CD14-positive monocyte (primary cell): ENCODE results near the gene GSTCD. TPM values are rescaled to one million over a fixed set of nuclear protein-coding genes. Genes with fewer than 3 reads are reported as not detected.

ENCODE experiments used
- DNase-seq, 3 donors: peaks; one replicate each; pipeline ENCODE4 v3.0.0-alpha.2; 2011 to 2022
- H2AFZ ChIP-seq: 2 replicates; pipeline ENCODE4 v1.6.0; 2012; ENCODE audit warnings: mild to moderate bottlenecking, low read depth, low read length, inconsistent platforms; ENCODE audit not compliant: insufficient read depth, poor library complexity, severe bottlenecking
- H3K27ac ChIP-seq, 2 donors: 1 replicate in 1 of 2; 2 replicates in 1 of 2; pipeline ENCODE4 v1.5.1; 2012 to 2013; ENCODE audit warnings: low read length in 2 of 2, control low read depth in 1 of 2, inconsistent platforms in 1 of 2, low read depth in 1 of 2, mild to moderate bottlenecking in 1 of 2
- H3K27me3 ChIP-seq, 2 donors: one replicate each; pipeline versions ENCODE4 v1.6.0 to v1.6.1; 2011 to 2013; ENCODE audit warnings: low read length in 2 of 2; ENCODE audit not compliant: control insufficient read depth in 2 of 2, insufficient read depth in 2 of 2
- H3K36me3 ChIP-seq, 2 donors: replicated peaks in 1 of 2; 1 replicate in 1 of 2; 2 replicates in 1 of 2; pipeline versions ENCODE4 v1.5.1 to v1.6.1; 2012 to 2013; ENCODE audit warnings: low read length in 2 of 2, control low read depth in 1 of 2, inconsistent platforms in 1 of 2, mild to moderate bottlenecking in 1 of 2; ENCODE audit not compliant: insufficient read depth in 2 of 2, control insufficient read depth in 1 of 2
- H3K4me1 ChIP-seq, 2 donors: 1 replicate in 1 of 2; 2 replicates in 1 of 2; pipeline versions ENCODE4 v1.5.1 to v1.6.1; 2012 to 2013; ENCODE audit warnings: low read length in 2 of 2, control low read depth in 1 of 2, inconsistent platforms in 1 of 2, mild to moderate bottlenecking in 1 of 2, moderate library complexity in 1 of 2; ENCODE audit not compliant: insufficient read depth in 2 of 2, control insufficient read depth in 1 of 2
- H3K4me2 ChIP-seq: replicated peaks from 2 replicates; pipeline ENCODE3; 2012; ENCODE audit warnings: low read length, moderate library complexity, mild to moderate bottlenecking; ENCODE audit not compliant: poor library complexity, severe bottlenecking; ENCODE audit errors: extremely low read depth
- H3K4me3 ChIP-seq, 3 experiments: fragments of 200-600 bp in 1 of 3; sonication (generic) in 1 of 3; replicated peaks in 1 of 3; 1 replicate in 2 of 3; 2 replicates in 1 of 3; pipeline ENCODE4 v1.5.1; 2011 to 2013; ENCODE audit warnings: low read length in 3 of 3, mild to moderate bottlenecking in 3 of 3, control low read depth in 2 of 3, low read depth in 2 of 3, inconsistent platforms in 1 of 3, moderate library complexity in 1 of 3
- H3K79me2 ChIP-seq: 2 replicates; pipeline ENCODE4 v1.6.0; 2012; ENCODE audit warnings: mild to moderate bottlenecking, control low read depth, inconsistent platforms, low read length, moderate library complexity; ENCODE audit not compliant: insufficient read depth
- H3K9ac ChIP-seq: 2 replicates; pipeline ENCODE4 v1.6.0; 2017; ENCODE audit warnings: low read length, mild to moderate bottlenecking; ENCODE audit not compliant: insufficient read depth, poor library complexity, severe bottlenecking
- H3K9me3 ChIP-seq, 2 donors: replicated peaks in 1 of 2; 1 replicate in 1 of 2; 2 replicates in 1 of 2; pipeline versions ENCODE4 v1.5.1 to v1.6.1; 2012 to 2013; ENCODE audit warnings: low read length in 2 of 2, control low read depth in 1 of 2; ENCODE audit not compliant: control insufficient read depth in 1 of 2, insufficient read depth in 1 of 2
- H4K20me1 ChIP-seq: 2 replicates; pipeline ENCODE4 v1.6.0; 2012; ENCODE audit warnings: mild to moderate bottlenecking, low read length, control low read depth, moderate library complexity; ENCODE audit not compliant: insufficient read depth
- H3K27ac Mint-ChIP-seq, 7 donors: one replicate each; pipeline ENCODE4 v1.8.0; 2020; ENCODE audit warnings: mild to moderate bottlenecking in 7 of 7, mixed read lengths in 7 of 7, moderate library complexity in 6 of 7, inconsistent platforms in 2 of 7
- H3K27me3 Mint-ChIP-seq, 3 donors: one replicate each; pipeline ENCODE4 v1.8.0; 2021 to 2022; ENCODE audit warnings: low read depth in 3 of 3, mild to moderate bottlenecking in 3 of 3, mixed read lengths in 3 of 3, moderate library complexity in 3 of 3, inconsistent platforms in 1 of 3
- H3K36me3 Mint-ChIP-seq, 2 donors: one replicate each; pipeline ENCODE4 v1.8.0; 2020; ENCODE audit warnings: mixed read lengths in 2 of 2, inconsistent platforms in 1 of 2, mild to moderate bottlenecking in 1 of 2
- H3K4me1 Mint-ChIP-seq: one replicate; pipeline ENCODE4 v1.8.0; 2020; ENCODE audit warnings: mild to moderate bottlenecking, mixed read lengths
- H3K4me3 Mint-ChIP-seq, 2 donors: one replicate each; pipeline ENCODE4 v1.8.0; 2020; ENCODE audit warnings: mild to moderate bottlenecking in 2 of 2, mixed read lengths in 2 of 2, moderate library complexity in 1 of 2
- H3K9me3 Mint-ChIP-seq, 7 donors: one replicate each; pipeline ENCODE4 v1.8.0; 2020 to 2022; ENCODE audit warnings: mixed read lengths in 7 of 7, mild to moderate bottlenecking in 6 of 7, moderate library complexity in 6 of 7, inconsistent platforms in 2 of 7
- WGBS: methylation state at CpG from one replicate; pipeline ENCODE4 v1.1.5; 2013; ENCODE audit warnings: missing lambda C conversion rate; ENCODE audit not compliant: insufficient coverage; 5-methylcytosine and 5-hydroxymethylcytosine counted together
- intact Hi-C, 2 donors: fragments of 100-400 bp; cut with micrococcal nuclease; formaldehyde crosslinking; loops; one replicate each; pipeline versions ENCODE4 v1.15.0 to v1.15.1; 2023
- polyA plus RNA-seq, 3 donors: library from polyadenylated mRNA; depleted of rRNA in 1 of 3; unstranded in 2 of 3; stranded (reverse) in 1 of 3; fragments of 300-500 nt in 2 of 3; fragments of >200 nt in 1 of 3; fragmentation: Illumina TruSeq in 2 of 3; gene quantifications; 1 replicate in 2 of 3; 2 replicates in 1 of 3; pipeline ENCODE4 v1.2.3, GENCODE V29; 2012 to 2021
- TF ChIP-seq, protein P1 (sequence below): fragments of 200-600 bp; IDR thresholded peaks from one replicate; pipeline ENCODE4 v1.8.0; 2022; ENCODE audit warnings: antibody characterized with exemption, mild to moderate bottlenecking

GSTCD gene
- polyA plus RNA-seq, 3 donors: 0.93 to 1.5 (median 1.2) TPM

GRCh38 chr4:105674011-105674410 lies 34.6 kb upstream of the GSTCD start:
- Mint-ChIP-seq H3K4me1 (no peaks in the 10 kb centered on the region), H3K27me3 (peaks cover 0 to 2% (median 1%) of the 10 kb centered on the region in 3 donors), H3K27ac (no peak overlapping the region), H3K4me3 (no peak overlapping the region), H3K9me3 (peaks cover 0 to 4% (median 0%) of the 10 kb centered on the region in 7 donors), H3K36me3 (no peaks in the 10 kb centered on the region)
- no peak for DNase-seq
- TF ChIP-seq, protein P1, sequence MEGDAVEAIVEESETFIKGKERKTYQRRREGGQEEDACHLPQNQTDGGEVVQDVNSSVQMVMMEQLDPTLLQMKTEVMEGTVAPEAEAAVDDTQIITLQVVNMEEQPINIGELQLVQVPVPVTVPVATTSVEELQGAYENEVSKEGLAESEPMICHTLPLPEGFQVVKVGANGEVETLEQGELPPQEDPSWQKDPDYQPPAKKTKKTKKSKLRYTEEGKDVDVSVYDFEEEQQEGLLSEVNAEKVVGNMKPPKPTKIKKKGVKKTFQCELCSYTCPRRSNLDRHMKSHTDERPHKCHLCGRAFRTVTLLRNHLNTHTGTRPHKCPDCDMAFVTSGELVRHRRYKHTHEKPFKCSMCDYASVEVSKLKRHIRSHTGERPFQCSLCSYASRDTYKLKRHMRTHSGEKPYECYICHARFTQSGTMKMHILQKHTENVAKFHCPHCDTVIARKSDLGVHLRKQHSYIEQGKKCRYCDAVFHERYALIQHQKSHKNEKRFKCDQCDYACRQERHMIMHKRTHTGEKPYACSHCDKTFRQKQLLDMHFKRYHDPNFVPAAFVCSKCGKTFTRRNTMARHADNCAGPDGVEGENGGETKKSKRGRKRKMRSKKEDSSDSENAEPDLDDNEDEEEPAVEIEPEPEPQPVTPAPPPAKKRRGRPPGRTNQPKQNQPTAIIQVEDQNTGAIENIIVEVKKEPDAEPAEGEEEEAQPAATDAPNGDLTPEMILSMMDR: no peak
- H3K79me2 ChIP-seq: no peaks in the 10 kb centered on the region
- H3K27me3 ChIP-seq: no peaks in the 10 kb centered on the region
- H3K4me2 ChIP-seq: no peak overlapping the region
- WGBS: no CpG with 5 or more reads among the region's 1 CpG
- no peaks in the 10 kb centered on the region for H4K20me1 ChIP-seq
- H2AFZ ChIP-seq: no peak overlapping the region
- intact Hi-C loops: no loop called here
- H3K36me3 ChIP-seq: no peaks in the 10 kb centered on the region
- H3K9me3 ChIP-seq: no peaks in the 10 kb centered on the region
- H3K4me3 ChIP-seq: no peak overlapping the region
- H3K9ac ChIP-seq: no peak overlapping the region
- no peak overlapping the region for H3K27ac ChIP-seq
- no peaks in the 10 kb centered on the region for H3K4me1 ChIP-seq

DNA sequence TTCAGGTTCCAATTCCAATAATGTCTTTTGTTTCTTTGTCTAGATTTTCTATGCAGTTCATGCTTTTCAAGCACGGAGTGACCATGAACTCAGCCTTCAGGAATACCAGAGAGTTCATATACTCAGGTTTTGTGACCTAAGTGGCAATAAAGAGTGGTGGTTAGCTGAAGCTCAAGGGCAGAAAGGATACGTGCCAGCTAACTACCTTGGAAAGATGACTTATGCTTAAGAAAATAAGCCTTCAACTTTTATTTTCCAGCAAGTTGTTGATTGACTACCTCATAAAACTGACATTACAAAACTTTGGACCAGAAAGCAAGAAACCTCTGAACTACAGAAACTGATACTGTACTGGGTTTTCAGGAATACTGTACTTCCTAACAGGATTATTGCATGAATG lies 30.9 kb upstream of the GSTCD start:
- no peak overlapping the region for H3K4me3 Mint-ChIP-seq
- H3K9ac ChIP-seq: no peak overlapping the region
- no peak overlapping the region for H3K4me2 ChIP-seq
- H3K9me3 ChIP-seq: no peaks in the 10 kb centered on the region
- peaks cover 0 to 4% (median 0%) of the 10 kb centered on the region in 7 donors for H3K9me3 Mint-ChIP-seq
- H3K4me3 ChIP-seq: no peak overlapping the region
- H3K27ac ChIP-seq: no peak overlapping the region
- peaks cover 11 to 16% of the 10 kb centered on the region in 2 donors for H3K36me3 ChIP-seq
- no peaks in the 10 kb centered on the region for H3K27me3 ChIP-seq
- no peaks in the 10 kb centered on the region for H3K4me1 ChIP-seq
- H3K36me3 Mint-ChIP-seq: peaks cover 12 to 13% of the 10 kb centered on the region in 2 donors
- H3K79me2 ChIP-seq: no peaks in the 10 kb centered on the region
- DNase-seq: no peak
- H3K27me3 Mint-ChIP-seq: no peaks in the 10 kb centered on the region
- no peak overlapping the region for H2AFZ ChIP-seq
- intact Hi-C loops: no loop called here
- TF ChIP-seq, protein P1: no peak
- H3K27ac Mint-ChIP-seq: no peak overlapping the region
- H4K20me1 ChIP-seq: no peaks in the 10 kb centered on the region
- WGBS: 100% methylated on average over 1 of the region's 2 CpGs
- H3K4me1 Mint-ChIP-seq: no peaks in the 10 kb centered on the region
